MM.1S (cell line): ENCODE data around the gene AKAP6.

Source experiments
- DNase-seq: peaks from one replicate; pipeline ENCODE4 v3.0.0-alpha.2; 2015
- H2AFZ ChIP-seq: fragments of 300-600 bp; sonication (generic); 2 replicates; pipeline ENCODE4 v1.6.0; 2016; ENCODE audit warnings: antibody characterized with exemption, low read length
- H3F3A ChIP-seq: fragments of 300-600 bp; sonication (generic); 2 replicates; pipeline ENCODE4 v1.6.1; 2016; ENCODE audit warnings: mild to moderate bottlenecking, antibody characterized with exemption, low read length, moderate library complexity, mixed read lengths; ENCODE audit not compliant: insufficient read depth
- H3K27ac ChIP-seq: fragments of 300-600 bp; sonication (generic); 2 replicates; pipeline ENCODE4 v1.5.1; 2016; ENCODE audit warnings: mild to moderate bottlenecking, low read length
- H3K27me3 ChIP-seq: fragments of 300-600 bp; sonication (generic); replicated peaks from 2 replicates; pipeline ENCODE4 v1.6.0; 2016; ENCODE audit warnings: low read length; ENCODE audit not compliant: insufficient read depth
- H3K36me3 ChIP-seq: fragments of 300-600 bp; sonication (generic); replicated peaks from 2 replicates; pipeline ENCODE4 v1.6.1; 2016; ENCODE audit warnings: mild to moderate bottlenecking, low read length, mixed read lengths; ENCODE audit not compliant: insufficient read depth
- H3K4me1 ChIP-seq: fragments of 300-600 bp; sonication (generic); 2 replicates; pipeline ENCODE4 v1.6.1; 2016; ENCODE audit warnings: low read length, mixed read lengths
- H3K4me2 ChIP-seq: fragments of 300-600 bp; sonication (generic); 2 replicates; pipeline ENCODE4 v1.6.0; 2016; ENCODE audit warnings: low read depth, low read length
- H3K4me3 ChIP-seq: fragments of 300-600 bp; sonication (generic); 2 replicates; pipeline ENCODE4 v1.5.1; 2016; ENCODE audit warnings: low read length, mixed read lengths
- H3K79me2 ChIP-seq: fragments of 300-600 bp; sonication (generic); 2 replicates; pipeline ENCODE4 v1.6.1; 2016; ENCODE audit warnings: mixed run types, low read length, mixed read lengths
- H3K9ac ChIP-seq: fragments of 300-600 bp; sonication (generic); 2 replicates; pipeline ENCODE4 v1.6.1; 2016; ENCODE audit warnings: low read length, mixed read lengths
- H3K9me2 ChIP-seq: fragments of 300-600 bp; sonication (generic); replicated peaks from 2 replicates; pipeline ENCODE4 v1.6.1; 2016; ENCODE audit warnings: mild to moderate bottlenecking, low read length, mixed read lengths; ENCODE audit not compliant: insufficient read depth
- H3K9me3 ChIP-seq: fragments of 300-600 bp; sonication (generic); replicated peaks from 2 replicates; pipeline ENCODE4 v1.6.1; 2016; ENCODE audit warnings: mild to moderate bottlenecking, low read length, mixed read lengths; ENCODE audit not compliant: insufficient read depth
- H4K20me1 ChIP-seq: fragments of 300-600 bp; sonication (generic); 2 replicates; pipeline ENCODE4 v1.6.1; 2016; ENCODE audit warnings: mild to moderate bottlenecking, low read length, moderate library complexity, mixed read lengths; ENCODE audit not compliant: insufficient read depth
- CTCF ChIP-seq: fragments of 300-600 bp; sonication (generic); IDR thresholded peaks from 2 replicates; pipeline ENCODE4 v1.5.1; 2016; ENCODE audit warnings: antibody characterized with exemption, low read length, mixed read lengths
- EZH2 ChIP-seq: fragments of 300-600 bp; sonication (generic); optimal IDR thresholded peaks from 2 replicates; pipeline ENCODE3; 2017; ENCODE audit warnings: low read depth, mild to moderate bottlenecking, antibody characterized with exemption, low read length, mixed read lengths
- EZH2phosphoT487 ChIP-seq: fragments of 300-600 bp; sonication (generic); IDR thresholded peaks from 2 replicates; pipeline ENCODE4 v1.6.1; 2018; ENCODE audit warnings: antibody characterized with exemption, low read length

AKAP6 gene

DNA sequence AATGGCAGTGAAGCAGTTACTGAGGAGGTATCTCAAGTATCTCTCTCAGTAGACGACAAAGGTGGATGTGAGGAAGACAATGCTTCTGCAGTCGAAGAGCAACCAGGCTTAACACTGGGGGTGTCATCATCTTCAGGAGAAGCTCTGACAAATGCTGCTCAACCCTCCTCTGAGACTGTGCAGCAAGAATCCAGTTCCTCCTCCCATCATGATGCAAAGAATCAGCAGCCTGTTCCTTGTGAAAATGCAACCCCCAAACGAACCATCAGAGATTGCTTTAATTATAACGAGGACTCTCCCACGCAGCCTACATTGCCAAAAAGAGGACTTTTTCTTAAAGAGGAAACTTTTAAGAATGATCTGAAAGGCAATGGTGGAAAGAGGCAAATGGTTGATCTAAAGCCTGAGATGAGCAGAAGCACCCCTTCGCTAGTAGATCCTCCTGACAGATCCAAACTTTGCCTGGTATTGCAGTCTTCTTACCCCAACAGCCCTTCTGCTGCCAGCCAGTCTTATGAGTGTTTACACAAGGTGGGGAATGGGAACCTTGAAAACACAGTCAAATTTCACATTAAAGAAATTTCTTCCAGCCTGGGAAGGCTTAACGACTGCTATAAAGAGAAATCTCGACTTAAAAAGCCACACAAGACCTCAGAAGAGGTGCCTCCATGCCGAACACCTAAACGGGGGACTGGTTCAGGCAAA, 216.6 kb downstream of the AKAP6 start:
- Histone ChIP-seq H4K20me1 (no peaks in the 10 kb centered on the region), H3K4me1 (no peaks in the 10 kb centered on the region), H3K4me2 (no peak overlapping the region), H3K27me3 (no peaks in the 10 kb centered on the region), H3K9ac (no peak overlapping the region), H3K9me3 (no peaks in the 10 kb centered on the region), H3K4me3 (no peak overlapping the region), H3K9me2 (no peaks in the 10 kb centered on the region), H3F3A (no peaks in the 10 kb centered on the region), H2AFZ (no peak overlapping the region), H3K79me2 (no peaks in the 10 kb centered on the region), H3K27ac (no peak overlapping the region), H3K36me3 (no peaks in the 10 kb centered on the region)
- no peak for DNase-seq
- no peak for TF ChIP-seq EZH2
- no peak for TF ChIP-seq CTCF
- TF ChIP-seq EZH2phosphoT487: no peak

- Histone ChIP-seq H3K4me2 (no peak overlapping the region), H3K9ac (no peak overlapping the region), H3F3A (no peaks in the 10 kb centered on the region), H3K4me3 (no peak overlapping the region), H2AFZ (no peak overlapping the region), H3K27me3 (no peaks in the 10 kb centered on the region), H3K27ac (no peak overlapping the region), H3K9me2 (no peaks in the 10 kb centered on the region), H3K4me1 (no peaks in the 10 kb centered on the region), H3K9me3 (no peaks in the 10 kb centered on the region), H3K79me2 (no peaks in the 10 kb centered on the region), H3K36me3 (no peaks in the 10 kb centered on the region), H4K20me1 (no peaks in the 10 kb centered on the region)
- no peak for TF ChIP-seq EZH2
- no peak for TF ChIP-seq CTCF
- TF ChIP-seq EZH2phosphoT487: no peak
- DNase-seq: no peak
These were observed 217.1 kb downstream of the AKAP6 start for GRCh38 chr14:32546246-32546645.

GRCh38 chr14:32552766-32553165, 223.7 kb downstream of the AKAP6 start:
- TF ChIP-seq EZH2phosphoT487 (no peak), EZH2 (no peak), CTCF (no peak)
- Histone ChIP-seq H3K9me3 (no peaks in the 10 kb centered on the region), H3K9me2 (no peaks in the 10 kb centered on the region), H3K79me2 (no peaks in the 10 kb centered on the region), H3K9ac (no peak overlapping the region), H3F3A (no peaks in the 10 kb centered on the region), H3K4me1 (no peaks in the 10 kb centered on the region), H3K4me2 (no peak overlapping the region), H4K20me1 (no peaks in the 10 kb centered on the region), H2AFZ (no peak overlapping the region), H3K36me3 (no peaks in the 10 kb centered on the region), H3K4me3 (no peak overlapping the region), H3K27me3 (no peaks in the 10 kb centered on the region), H3K27ac (no peak overlapping the region)
- DNase-seq: no peak
